Measurements from ENCODE around the gene NOSIP. TPM values are rescaled to one million over a fixed set of nuclear protein-coding genes. Genes with fewer than 3 reads are reported as not detected.

NOSIP gene
- total RNA-seq, 4 donors from 2014 or later, result 29.0 to 347 (median 65.4) TPM

DNA sequence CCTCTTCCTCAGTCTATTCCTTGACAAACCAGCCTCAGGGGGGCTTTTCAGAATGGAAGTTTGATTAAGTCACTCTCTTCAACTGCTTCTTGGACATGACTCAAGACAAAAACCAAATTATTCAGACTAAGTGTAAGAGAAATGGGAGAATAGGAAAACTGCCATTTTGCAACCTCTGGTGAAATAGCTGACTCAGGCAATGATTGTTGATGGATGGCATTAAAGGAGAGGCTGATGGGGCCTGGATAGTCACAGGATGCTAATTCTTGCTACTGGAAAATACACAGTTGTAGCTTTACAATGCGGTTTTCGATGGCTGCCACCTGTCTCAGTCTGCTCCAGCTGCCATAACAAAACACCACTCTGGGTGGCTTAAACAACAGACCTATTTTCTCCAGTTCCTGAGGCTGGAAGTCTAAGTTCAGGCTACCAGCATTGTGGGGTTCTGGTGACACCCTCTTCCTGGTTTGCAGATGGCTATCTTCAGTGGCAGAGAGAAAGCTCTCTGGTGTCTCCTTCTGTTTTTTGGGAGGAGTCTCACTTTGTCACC, 6.1 kb downstream of the NOSIP start:
- Histone ChIP-seq H3K36me3 (no peaks in the 10 kb centered on the region), H3K9me3 (no peaks in the 10 kb centered on the region), H3K27ac (no peak overlapping the region), H3K4me3 (no peak overlapping the region), H3K27me3 (no peaks in the 10 kb centered on the region), H3K4me1 (peaks cover 5 to 12% of the 10 kb centered on the region in 2 donors)
- intact Hi-C loops (cut with DNase I; ENCODE audit: low total_unique reads), result no loop called here
- DNase-seq, result no peak
- TF ChIP-seq, protein P1, sequence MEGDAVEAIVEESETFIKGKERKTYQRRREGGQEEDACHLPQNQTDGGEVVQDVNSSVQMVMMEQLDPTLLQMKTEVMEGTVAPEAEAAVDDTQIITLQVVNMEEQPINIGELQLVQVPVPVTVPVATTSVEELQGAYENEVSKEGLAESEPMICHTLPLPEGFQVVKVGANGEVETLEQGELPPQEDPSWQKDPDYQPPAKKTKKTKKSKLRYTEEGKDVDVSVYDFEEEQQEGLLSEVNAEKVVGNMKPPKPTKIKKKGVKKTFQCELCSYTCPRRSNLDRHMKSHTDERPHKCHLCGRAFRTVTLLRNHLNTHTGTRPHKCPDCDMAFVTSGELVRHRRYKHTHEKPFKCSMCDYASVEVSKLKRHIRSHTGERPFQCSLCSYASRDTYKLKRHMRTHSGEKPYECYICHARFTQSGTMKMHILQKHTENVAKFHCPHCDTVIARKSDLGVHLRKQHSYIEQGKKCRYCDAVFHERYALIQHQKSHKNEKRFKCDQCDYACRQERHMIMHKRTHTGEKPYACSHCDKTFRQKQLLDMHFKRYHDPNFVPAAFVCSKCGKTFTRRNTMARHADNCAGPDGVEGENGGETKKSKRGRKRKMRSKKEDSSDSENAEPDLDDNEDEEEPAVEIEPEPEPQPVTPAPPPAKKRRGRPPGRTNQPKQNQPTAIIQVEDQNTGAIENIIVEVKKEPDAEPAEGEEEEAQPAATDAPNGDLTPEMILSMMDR (IDR thresholded peaks at IDR 0.05), result no peak
- no peak for TF ChIP-seq POLR2A (IDR thresholded peaks at IDR 0.05)

- intact Hi-C loops (cut with DNase I; ENCODE audit: low total_unique reads), result no loop called here
- no peaks in the 10 kb centered on the region for H3K9me3 ChIP-seq
Observed at GRCh38 chr19:49573425-49573824, 6.9 kb downstream of the NOSIP start.

GRCh38 chr19:49573009-49573408, 7.3 kb downstream of the NOSIP start:
- Histone ChIP-seq H3K4me1 (peaks cover 4 to 12% of the 10 kb centered on the region in 2 donors), H3K9me3 (no peaks in the 10 kb centered on the region), H3K27me3 (no peaks in the 10 kb centered on the region), H3K36me3 (no peaks in the 10 kb centered on the region), H3K4me3 (no peak overlapping the region), H3K27ac (no peak overlapping the region)
- intact Hi-C loops (cut with DNase I; ENCODE audit: low total_unique reads), result no loop called here
- no peak for TF ChIP-seq POLR2A (IDR thresholded peaks at IDR 0.05)
- TF ChIP-seq, protein P1 (IDR thresholded peaks at IDR 0.05), result no peak
- DNase-seq, result no peak

More at GRCh38 chr19:49573425-49573824, 6.9 kb downstream of the NOSIP start:
- TF ChIP-seq, protein P1 (IDR thresholded peaks at IDR 0.05), result no peak
- no peak for TF ChIP-seq POLR2A (IDR thresholded peaks at IDR 0.05)
- Histone ChIP-seq H3K27ac (no peak overlapping the region), H3K27me3 (no peaks in the 10 kb centered on the region), H3K4me1 (peaks cover 4 to 12% of the 10 kb centered on the region in 2 donors), H3K4me3 (no peak overlapping the region), H3K36me3 (no peaks in the 10 kb centered on the region)
- DNase-seq, result no peak

DNA sequence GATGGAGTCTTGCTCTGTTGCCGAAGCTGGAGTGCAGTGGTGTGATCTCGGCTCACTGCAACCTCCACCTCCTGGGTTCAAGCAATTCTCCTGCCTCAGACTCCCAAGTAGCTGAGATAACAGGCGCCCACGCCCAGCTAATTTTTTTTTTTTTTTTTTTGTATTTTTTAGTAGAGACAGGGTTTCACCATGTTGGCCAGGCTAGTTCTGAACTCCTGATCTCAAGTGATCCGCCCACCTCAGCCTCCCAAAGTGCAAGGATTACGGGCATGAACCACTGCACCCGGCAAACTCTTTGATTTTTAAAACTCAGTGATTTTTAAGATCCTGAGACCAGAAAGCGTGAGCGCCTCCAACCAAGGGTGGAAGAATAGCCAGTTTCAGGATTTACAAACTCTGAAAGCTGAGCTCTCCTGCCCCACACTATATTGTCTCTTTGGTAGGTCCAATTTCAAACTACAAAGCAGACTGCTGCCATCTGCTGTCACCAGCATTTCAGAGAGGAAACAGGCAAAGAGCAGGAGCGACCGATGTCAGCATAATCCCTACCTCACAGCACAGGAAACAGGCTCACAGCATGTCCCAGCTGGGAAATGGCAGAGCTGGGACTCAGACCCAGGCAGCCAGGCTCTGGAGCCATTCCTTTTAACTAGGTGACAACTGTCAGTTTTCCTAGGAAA, 9.2 kb downstream of the NOSIP start:
- Histone ChIP-seq H3K4me1 (peaks cover 4 to 12% of the 10 kb centered on the region in 2 donors), H3K27me3 (no peaks in the 10 kb centered on the region), H3K36me3 (no peaks in the 10 kb centered on the region), H3K27ac (peak overlapping the region; percentile 15 to 68), H3K4me3 (no peak overlapping the region), H3K9me3 (no peaks in the 10 kb centered on the region)
- intact Hi-C loops (cut with DNase I; ENCODE audit: low total_unique reads), result no loop called here
- TF ChIP-seq, protein P1 (IDR thresholded peaks at IDR 0.05), result no peak
- TF ChIP-seq POLR2A (IDR thresholded peaks at IDR 0.05), result no peak
- DNase-seq, result no peak

GRCh38 chr19:49570138-49570856, 10.1 kb downstream of the NOSIP start:
- Histone ChIP-seq H3K4me1 (peaks cover 4 to 12% of the 10 kb centered on the region in 2 donors), H3K27ac (peak overlapping the region; percentile 15 to 68), H3K36me3 (no peaks in the 10 kb centered on the region), H3K9me3 (no peaks in the 10 kb centered on the region), H3K27me3 (no peaks in the 10 kb centered on the region), H3K4me3 (no peak overlapping the region)
- DNase-seq, result peak; percentile 43 to 75
- intact Hi-C loops (cut with DNase I; ENCODE audit: low total_unique reads), result no loop called here
- TF ChIP-seq, protein P1 (IDR thresholded peaks at IDR 0.05), result peak; percentile 94 to 98 (median 96)
- no peak for TF ChIP-seq POLR2A (IDR thresholded peaks at IDR 0.05)

All from uterus (tissue), 4 donors.